Loucy (cell line): ENCODE results near the gene KIRREL1.

ENCODE experiments used
- CTCF ChIP-seq: fragments of 200-600 bp; sonication (generic); conservative IDR thresholded peaks from 2 replicates; pipeline ENCODE4 v1.5.1; 2014; ENCODE audit warnings: mild to moderate bottlenecking, antibody characterized with exemption, low read length
- EZH2phosphoT487 ChIP-seq: fragments of 200-600 bp; IDR thresholded peaks from 2 replicates; pipeline ENCODE4 v1.6.1; 2018; ENCODE audit warnings: antibody characterized with exemption, mild to moderate bottlenecking, moderate library complexity, borderline replicate concordance

DNA sequence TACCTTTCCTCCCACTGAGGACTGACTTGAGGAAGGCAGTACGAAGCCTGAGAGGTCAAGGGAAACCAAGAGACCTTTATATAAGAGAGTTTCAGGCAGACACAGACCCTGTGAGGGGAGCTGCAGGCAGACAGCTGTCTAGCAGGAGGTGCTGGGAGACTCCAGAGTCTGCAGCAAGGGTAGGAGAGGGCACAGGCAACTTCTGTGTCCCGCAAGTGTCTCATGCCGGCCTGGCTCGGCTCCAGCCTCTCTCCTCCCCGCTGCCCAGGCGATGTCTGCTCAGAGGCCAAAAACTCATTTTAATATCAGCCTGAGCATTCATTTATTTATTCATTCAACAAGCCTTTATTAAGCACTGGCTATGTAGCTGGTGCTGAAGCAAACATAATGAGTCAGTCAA lies 83.0 kb downstream of the KIRREL1 start:
- TF ChIP-seq CTCF = no peak
- no peak for TF ChIP-seq EZH2phosphoT487
